ENCODE results near the gene AKR1C4. TPM values are rescaled to one million over a fixed set of nuclear protein-coding genes. Genes with fewer than 3 reads are reported as not detected.
"Not testable (repeated sequence)": the region's sequence is repeated elsewhere in the genome, so short reads cannot be mapped to it uniquely, and the experiment has no call there.

Gene AKR1C4
- total RNA-seq, 2 donors from 2014 or later: not detected

DNA sequence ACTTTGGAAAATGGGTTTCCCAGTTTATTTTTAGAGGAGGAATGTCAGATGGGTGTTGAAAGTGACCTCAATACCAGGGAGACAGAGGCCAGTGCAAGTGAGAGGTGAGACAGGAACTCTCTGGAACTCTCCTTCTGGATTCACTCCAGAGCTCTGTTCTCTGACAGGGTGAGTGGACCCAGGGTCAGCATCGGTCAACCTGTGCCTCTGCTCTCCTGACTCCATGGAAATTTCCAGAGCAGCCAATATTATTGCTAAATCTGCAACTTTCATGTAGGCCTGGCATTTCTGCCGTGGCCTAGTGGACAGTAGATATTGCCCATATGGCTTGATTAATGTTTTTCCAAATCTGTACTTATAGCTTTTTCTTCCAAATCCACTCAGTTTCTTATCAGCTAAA is 20.2 kb downstream of the AKR1C4 start:
- Mint-ChIP-seq H3K9me3 (peaks cover 0 to 4% of the 10 kb centered on the region in 2 donors), H3K36me3 (ENCODE audit: insufficient read depth in 2 of 2) (no peaks in the 10 kb centered on the region), H3K27me3 (ENCODE audit: low read depth) (no peaks in the 10 kb centered on the region), H3K4me1 (ENCODE audit: low read depth) (no peaks in the 10 kb centered on the region), H3K27ac (no peak overlapping the region), H3K4me3 (no peak overlapping the region)
- ATAC-seq (replicated peaks in 1 of 2) (no peak), DNase-seq (no peak)

GRCh38 chr10:5219262-5219661 is 22.6 kb downstream of the AKR1C4 start:
- Mint-ChIP-seq H3K9me3 (peaks cover 0 to 6% of the 10 kb centered on the region in 2 donors), H3K4me3 (no peak overlapping the region), H3K27ac (no peak overlapping the region), H3K27me3 (ENCODE audit: low read depth) (no peaks in the 10 kb centered on the region), H3K4me1 (ENCODE audit: low read depth) (no peaks in the 10 kb centered on the region), H3K36me3 (ENCODE audit: insufficient read depth in 2 of 2) (peaks cover 0 to 3% of the 10 kb centered on the region in 2 donors)
- ATAC-seq (replicated peaks in 1 of 2): no peak
- no peak for DNase-seq

DNA sequence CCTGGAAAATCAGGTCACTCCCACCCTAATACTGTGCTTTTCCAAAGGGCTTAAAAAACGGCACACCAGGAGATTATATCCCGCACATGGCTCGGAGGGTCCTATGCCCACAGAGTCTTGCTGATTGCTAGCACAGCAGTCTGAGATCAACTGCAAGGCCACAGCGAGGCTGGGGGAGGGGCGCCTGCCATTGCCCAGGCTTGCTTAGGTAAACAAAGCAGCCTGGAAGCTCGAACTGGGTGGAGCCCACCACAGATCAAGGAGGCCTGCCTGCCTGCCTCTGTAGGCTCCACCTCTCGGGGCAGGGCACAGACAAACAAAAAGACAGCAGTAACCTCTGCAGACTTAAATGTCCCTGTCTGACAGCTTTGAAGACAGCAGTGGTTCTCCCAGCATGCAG is 26.3 kb downstream of the AKR1C4 start:
- H3K27ac Mint-ChIP-seq; ATAC-seq (replicated peaks in 1 of 2); H3K4me1 Mint-ChIP-seq (ENCODE audit: low read depth); H3K4me3 Mint-ChIP-seq; H3K27me3 Mint-ChIP-seq (ENCODE audit: low read depth); DNase-seq; H3K9me3 Mint-ChIP-seq; H3K36me3 Mint-ChIP-seq (ENCODE audit: insufficient read depth in 2 of 2): not testable (repeated sequence)

- Mint-ChIP-seq H3K9me3 (peaks cover 0 to 1% of the 10 kb centered on the region in 2 donors), H3K27me3 (ENCODE audit: low read depth) (no peaks in the 10 kb centered on the region), H3K36me3 (ENCODE audit: insufficient read depth in 2 of 2) (no peaks in the 10 kb centered on the region), H3K4me3 (no peak overlapping the region), H3K4me1 (ENCODE audit: low read depth) (no peaks in the 10 kb centered on the region), H3K27ac (no peak overlapping the region)
- ATAC-seq (replicated peaks in 1 of 2) (no peak), DNase-seq (no peak)
Measured at GRCh38 chr10:5229019-5229418, 32.4 kb downstream of the AKR1C4 start.

GRCh38 chr10:5233324-5233723 is 36.7 kb downstream of the AKR1C4 start:
- H3K27ac Mint-ChIP-seq: no peak overlapping the region
- H3K4me1 Mint-ChIP-seq (ENCODE audit: low read depth): no peaks in the 10 kb centered on the region
- ATAC-seq (replicated peaks in 1 of 2) (no peak), DNase-seq (no peak)
- no peak overlapping the region for H3K4me3 Mint-ChIP-seq
- peaks cover 11 to 15% of the 10 kb centered on the region in 2 donors for H3K9me3 Mint-ChIP-seq
- H3K36me3 Mint-ChIP-seq (ENCODE audit: insufficient read depth in 2 of 2): peaks cover 9 to 17% of the 10 kb centered on the region in 2 donors
- no peaks in the 10 kb centered on the region for H3K27me3 Mint-ChIP-seq (ENCODE audit: low read depth)

DNA sequence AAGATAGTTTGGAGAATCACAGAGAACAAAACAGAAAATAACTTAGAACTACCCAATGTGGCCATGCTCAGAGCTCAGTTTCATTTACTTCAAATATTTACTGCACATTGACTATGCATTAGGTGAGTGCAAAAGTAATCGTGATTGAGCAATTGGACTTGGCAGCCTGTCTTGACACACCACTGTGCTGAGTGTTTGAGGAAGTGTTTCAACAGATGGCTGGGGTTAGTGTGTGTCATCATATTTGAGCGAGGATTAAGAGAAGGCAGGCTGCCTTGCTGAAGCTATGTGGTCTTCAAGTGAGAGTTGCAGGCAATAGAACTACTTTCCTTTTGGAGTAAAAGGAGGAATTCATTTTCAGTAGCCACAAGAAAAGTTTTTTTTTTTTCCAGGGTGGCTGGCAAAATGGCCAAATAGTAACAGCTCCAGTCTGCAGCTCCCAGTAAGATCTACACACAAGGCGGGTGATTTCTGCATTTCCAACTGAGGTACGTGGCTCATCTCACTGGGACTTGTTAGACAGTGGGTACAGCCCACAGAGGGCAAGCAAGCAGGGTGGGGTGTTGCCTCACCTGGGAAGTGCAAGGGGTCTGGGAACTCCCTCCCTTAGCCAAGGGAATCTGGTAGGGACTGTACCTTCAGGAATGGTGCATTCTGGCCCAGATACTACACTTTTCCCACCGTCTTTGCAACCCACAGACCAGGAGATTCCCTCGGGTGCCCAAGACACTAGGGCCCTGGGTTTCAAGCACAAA is 37.6 kb downstream of the AKR1C4 start:
- H3K36me3 Mint-ChIP-seq (ENCODE audit: insufficient read depth in 2 of 2): peaks cover 9 to 18% of the 10 kb centered on the region in 2 donors
- H3K27ac Mint-ChIP-seq: no peak overlapping the region
- DNase-seq (no peak), ATAC-seq (replicated peaks in 1 of 2) (no peak)
- H3K4me3 Mint-ChIP-seq: no peak overlapping the region
- H3K9me3 Mint-ChIP-seq: peaks cover 11 to 15% of the 10 kb centered on the region in 2 donors
- H3K27me3 Mint-ChIP-seq (ENCODE audit: low read depth): no peaks in the 10 kb centered on the region
- H3K4me1 Mint-ChIP-seq (ENCODE audit: low read depth): no peaks in the 10 kb centered on the region

DNA sequence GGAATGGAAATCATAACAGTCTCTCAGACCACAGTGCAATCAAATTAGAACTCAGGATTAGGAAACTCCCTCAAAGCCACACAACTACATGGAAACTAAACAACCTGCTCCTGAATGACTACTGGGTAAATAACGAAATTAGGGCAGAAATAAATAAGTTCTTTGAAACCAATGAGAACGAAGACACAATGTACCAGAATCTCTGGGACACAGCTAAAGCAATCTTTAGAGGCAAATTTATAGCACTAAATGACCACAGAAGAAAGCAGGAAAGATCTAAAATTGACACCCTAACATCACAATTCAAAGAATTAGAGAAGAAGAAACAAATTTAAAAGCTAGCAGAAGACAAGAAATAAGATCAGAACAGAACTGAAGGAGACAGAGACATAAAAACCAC is 40.9 kb downstream of the AKR1C4 start:
- not testable (repeated sequence) for H3K4me1 Mint-ChIP-seq (ENCODE audit: low read depth); H3K4me3 Mint-ChIP-seq; H3K27me3 Mint-ChIP-seq (ENCODE audit: low read depth); DNase-seq; ATAC-seq (replicated peaks in 1 of 2)
- peaks cover 10 to 18% of the 10 kb centered on the region in 2 donors for H3K36me3 Mint-ChIP-seq (ENCODE audit: insufficient read depth in 2 of 2)
- peaks cover 15 to 22% of the 10 kb centered on the region in 2 donors for H3K9me3 Mint-ChIP-seq
- H3K27ac Mint-ChIP-seq: peak overlapping the region; percentile 35

DNA sequence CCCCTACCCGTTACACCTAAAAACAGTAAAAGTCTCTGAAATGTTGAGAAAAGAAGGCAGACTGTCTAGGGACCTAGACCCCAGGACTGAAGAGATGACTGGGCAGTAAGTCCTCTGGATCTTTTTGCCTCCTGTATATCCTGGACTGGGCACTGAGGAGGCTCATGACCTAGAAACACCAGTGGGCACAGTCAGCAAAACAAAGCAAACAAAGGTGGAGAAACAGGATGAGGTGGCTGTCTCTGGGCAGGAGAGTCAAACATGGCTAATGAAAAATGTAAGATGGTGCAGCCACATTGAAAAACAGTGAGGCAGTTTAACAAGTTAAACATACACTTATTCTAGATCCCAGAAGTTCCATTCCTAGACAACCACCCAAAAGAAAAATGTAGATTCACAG is 45.9 kb downstream of the AKR1C4 start:
- Mint-ChIP-seq H3K36me3 (ENCODE audit: insufficient read depth in 2 of 2) (peaks cover 4 to 8% of the 10 kb centered on the region in 2 donors), H3K27me3 (ENCODE audit: low read depth) (no peaks in the 10 kb centered on the region), H3K9me3 (peaks cover 7 to 12% of the 10 kb centered on the region in 2 donors), H3K4me1 (ENCODE audit: low read depth) (peaks cover 8% of the 10 kb centered on the region), H3K27ac (no peak overlapping the region), H3K4me3 (no peak overlapping the region)
- ATAC-seq (replicated peaks in 1 of 2): no peak
- DNase-seq: no peak

GRCh38 chr10:5243521-5243987 is 46.9 kb downstream of the AKR1C4 start:
- Mint-ChIP-seq H3K27me3 (ENCODE audit: low read depth) (no peaks in the 10 kb centered on the region), H3K36me3 (ENCODE audit: insufficient read depth in 2 of 2) (peaks cover 0 to 1% of the 10 kb centered on the region in 2 donors), H3K27ac (no peak overlapping the region)

GRCh38 chr10:5252177-5253037 is 55.8 kb downstream of the AKR1C4 start:
- H3K36me3 Mint-ChIP-seq (ENCODE audit: insufficient read depth in 2 of 2): peaks cover 0 to 3% of the 10 kb centered on the region in 2 donors
- H3K9me3 Mint-ChIP-seq: peaks cover 2 to 6% of the 10 kb centered on the region in 2 donors
- DNase-seq (no peak), ATAC-seq (replicated peaks in 1 of 2) (no peak)
- no peaks in the 10 kb centered on the region for H3K4me1 Mint-ChIP-seq (ENCODE audit: low read depth)
- H3K27ac Mint-ChIP-seq: no peak overlapping the region
- no peaks in the 10 kb centered on the region for H3K27me3 Mint-ChIP-seq (ENCODE audit: low read depth)
- no peak overlapping the region for H3K4me3 Mint-ChIP-seq

More at GRCh38 chr10:5243521-5243987, 46.9 kb downstream of the AKR1C4 start:
- Mint-ChIP-seq H3K4me3 (no peak overlapping the region), H3K4me1 (ENCODE audit: low read depth) (peaks cover 8% of the 10 kb centered on the region), H3K9me3 (peaks cover 4 to 7% of the 10 kb centered on the region in 2 donors)
- ATAC-seq (replicated peaks in 1 of 2) (no peak), DNase-seq (no peak)

DNA sequence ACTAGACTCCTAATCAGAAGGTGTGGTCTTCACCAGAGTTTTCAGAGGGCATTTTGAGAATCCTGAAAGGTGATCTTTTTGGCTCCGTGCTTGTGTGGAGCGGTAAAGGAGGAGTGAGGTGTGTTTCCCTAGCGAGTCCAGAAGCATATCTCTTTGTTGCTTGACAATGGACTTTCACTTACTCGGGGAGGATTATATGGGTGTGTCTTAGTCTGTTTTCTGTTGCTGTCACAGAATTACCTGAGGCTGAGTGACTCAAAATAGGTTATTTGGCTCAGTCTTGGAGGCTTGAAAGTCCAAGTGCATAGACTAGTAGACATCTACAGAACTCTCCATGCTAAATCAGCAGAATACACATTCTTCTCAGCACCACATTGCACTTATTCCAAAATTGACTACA is 57.9 kb downstream of the AKR1C4 start:
- H3K36me3 Mint-ChIP-seq (ENCODE audit: insufficient read depth in 2 of 2): peaks cover 0 to 3% of the 10 kb centered on the region in 2 donors
- H3K4me1 Mint-ChIP-seq (ENCODE audit: low read depth): no peaks in the 10 kb centered on the region
- DNase-seq (no peak), ATAC-seq (replicated peaks in 1 of 2) (no peak)
- peaks cover 2 to 6% of the 10 kb centered on the region in 2 donors for H3K9me3 Mint-ChIP-seq
- no peak overlapping the region for H3K4me3 Mint-ChIP-seq
- H3K27me3 Mint-ChIP-seq (ENCODE audit: low read depth): no peaks in the 10 kb centered on the region
- no peak overlapping the region for H3K27ac Mint-ChIP-seq

- not testable (repeated sequence) for H3K27ac Mint-ChIP-seq; H3K36me3 Mint-ChIP-seq (ENCODE audit: insufficient read depth in 2 of 2); H3K4me3 Mint-ChIP-seq; H3K4me1 Mint-ChIP-seq (ENCODE audit: low read depth); H3K27me3 Mint-ChIP-seq (ENCODE audit: low read depth); H3K9me3 Mint-ChIP-seq; ATAC-seq (replicated peaks in 1 of 2); DNase-seq
Measured at GRCh38 chr10:5257768-5258167, 61.1 kb downstream of the AKR1C4 start.
